ENCODE results near the gene OBSCN.

The OBSCN gene

DNA sequence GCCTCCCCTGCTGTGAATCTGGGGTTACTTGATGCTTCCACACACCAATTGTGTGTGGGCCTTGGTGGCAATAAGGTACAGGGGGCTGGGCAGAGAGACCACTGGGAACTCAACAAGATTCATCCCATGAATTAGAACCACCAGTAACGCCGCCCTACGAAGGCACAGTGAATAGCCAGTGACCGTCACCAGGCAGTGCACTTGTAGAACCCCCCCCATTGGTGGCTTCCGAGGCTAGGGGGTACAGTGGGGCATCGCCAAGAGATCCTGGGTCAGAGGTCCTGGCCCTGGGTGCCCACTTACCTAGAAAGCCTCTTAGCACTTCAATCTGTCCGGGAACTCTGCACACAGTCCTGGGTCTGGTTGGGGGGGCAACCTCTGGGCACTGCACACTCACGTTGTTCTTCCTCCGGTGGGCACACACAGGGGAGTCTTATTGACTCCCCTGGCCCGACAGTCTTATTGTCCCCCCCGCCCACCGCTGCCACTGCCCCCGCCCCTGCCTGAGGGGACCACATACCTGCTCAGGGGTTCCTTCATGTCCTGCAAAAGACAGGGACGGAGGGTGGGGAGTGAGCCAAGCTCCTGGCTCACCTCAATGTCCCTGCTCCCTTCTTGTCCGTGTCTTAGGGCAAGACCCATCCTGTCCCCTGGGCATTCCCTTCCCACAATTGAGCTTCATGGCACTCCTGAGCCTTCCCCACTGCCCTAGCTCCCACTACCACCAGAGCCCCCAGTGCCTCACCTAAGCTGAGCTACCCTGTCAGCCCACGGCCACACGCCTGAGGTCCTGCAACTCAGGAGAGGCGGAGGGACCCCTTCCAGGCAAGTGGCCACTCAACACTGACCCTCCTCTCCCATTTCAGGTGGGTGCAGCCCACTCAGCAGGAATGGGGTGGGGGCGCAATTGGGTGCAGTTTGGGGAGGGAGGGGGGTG, 201.3 kb downstream of the OBSCN start:
- DNase-seq: no peak

DNA sequence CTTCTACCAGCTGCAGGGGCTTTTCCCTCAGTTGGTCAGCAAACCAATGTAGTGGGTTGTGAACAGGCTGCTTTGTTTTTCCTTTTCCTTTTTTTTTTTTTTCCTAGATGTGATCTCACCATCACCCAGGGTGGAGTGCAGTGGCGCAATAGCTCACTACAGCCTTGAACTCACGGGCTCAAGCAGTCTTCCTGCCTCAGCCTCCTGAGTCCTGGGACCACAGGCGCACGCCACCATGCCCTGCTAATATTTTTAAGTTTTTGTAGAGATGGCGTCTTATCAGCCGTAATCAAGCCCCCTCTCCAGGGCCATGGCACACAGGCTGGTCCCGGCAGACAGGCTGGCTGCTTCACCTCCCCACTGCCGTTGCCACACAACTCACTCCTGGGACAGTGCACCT, 202.2 kb downstream of the OBSCN start:
- DNase-seq: no peak

- no peak for DNase-seq
Measured at GRCh38 chr1:228410671-228411070, 202.8 kb downstream of the OBSCN start.

DNA sequence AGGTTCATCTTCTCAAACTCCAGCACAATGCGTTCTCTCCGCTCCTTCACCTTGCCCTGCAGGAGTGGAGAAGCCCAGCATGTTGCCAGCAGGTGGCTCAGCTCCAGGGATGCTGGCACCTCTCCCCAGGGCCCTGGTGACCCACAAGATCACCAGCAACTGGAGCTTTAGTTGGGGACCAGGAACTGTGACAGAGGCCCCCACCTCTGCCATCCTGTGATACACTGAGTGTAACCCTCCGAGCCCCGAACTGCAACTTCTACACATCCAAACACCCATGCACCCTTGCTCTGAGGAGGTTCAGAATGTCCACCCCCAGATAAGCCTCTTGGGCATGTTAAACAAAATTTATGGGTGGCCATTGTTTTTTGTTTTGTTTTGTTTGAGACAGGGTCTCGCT, 203.3 kb downstream of the OBSCN start:
- no peak for DNase-seq

DNA sequence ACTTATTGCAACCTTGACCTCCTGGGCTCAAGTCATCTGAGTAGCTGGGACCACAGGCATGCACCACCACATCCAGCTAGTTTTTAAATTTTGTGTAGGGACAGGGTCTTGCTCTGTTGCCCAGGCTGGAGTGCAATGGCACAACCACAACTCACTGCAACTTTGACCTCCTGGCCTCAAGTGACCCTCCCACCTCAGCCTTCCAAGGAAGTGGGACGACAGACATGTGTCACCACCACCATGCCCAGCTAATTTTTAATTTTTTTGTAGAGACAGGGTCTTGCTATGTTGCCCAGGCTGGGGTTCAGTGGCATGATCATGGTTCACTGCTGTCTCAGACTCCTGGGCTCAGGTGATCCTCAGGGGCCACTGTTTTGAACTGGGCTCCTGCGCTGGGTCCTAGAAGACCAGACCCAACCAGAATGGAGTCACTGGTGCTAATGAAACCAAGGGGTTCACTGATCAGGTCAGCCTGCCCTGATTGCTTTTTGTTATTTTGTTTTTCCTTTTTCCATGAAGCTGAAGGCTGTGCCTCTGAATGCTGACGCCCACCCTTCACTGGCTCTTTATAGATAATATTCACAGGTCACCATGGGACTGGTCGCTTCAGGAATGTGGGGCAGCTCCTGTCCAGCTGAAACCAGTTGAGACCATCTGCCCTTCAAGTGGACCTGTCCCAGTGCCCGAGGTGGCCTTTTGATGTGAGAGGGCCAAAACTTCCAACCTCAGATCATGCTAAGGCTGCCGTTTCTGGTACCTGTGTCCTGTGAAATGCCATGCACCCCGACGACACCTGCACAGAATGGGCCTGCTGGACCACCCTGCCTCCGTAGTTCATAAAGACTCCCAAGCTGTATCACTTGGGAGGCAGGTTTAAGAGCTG, 203.9 kb downstream of the OBSCN start:
- DNase-seq: no peak

DNA sequence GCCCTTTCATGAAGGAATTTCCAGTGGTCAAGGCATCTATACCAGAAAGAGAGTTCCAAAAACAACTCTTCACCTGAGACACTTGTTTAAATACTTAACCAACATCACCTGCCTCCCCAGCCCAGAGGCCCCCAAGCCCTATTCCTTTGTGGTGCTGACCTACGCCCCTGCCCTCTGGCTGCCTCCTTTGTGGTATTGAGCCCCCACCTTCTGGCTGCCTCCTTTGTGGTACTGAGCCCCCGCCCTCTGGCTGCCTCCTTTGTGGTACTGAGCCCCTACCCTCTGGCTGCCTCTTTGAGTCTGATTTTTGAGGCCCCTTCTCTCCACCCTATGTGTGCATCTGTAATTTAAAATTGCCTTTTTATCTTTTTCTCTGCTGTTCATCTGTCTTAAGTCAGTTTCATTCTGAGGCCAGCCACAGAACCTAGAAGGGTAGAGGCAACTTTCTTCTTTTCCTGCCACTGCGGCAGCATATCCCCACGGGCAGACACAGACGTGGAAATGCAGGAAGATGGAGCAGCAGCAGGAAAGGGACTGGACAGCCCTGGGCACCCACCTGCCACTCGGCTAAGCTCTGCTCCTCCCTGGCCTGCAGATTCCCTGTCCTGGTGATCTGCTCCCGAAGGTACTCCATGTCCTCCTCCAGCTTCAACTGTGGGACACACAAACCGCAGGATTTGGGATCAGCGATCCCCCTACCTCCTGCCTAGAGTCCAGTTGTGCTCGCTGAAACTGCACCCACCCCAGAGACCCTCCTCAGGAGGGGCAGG, 205.6 kb downstream of the OBSCN start:
- no peak for DNase-seq

GRCh38 chr1:228414511-228415211, 206.8 kb downstream of the OBSCN start:
- DNase-seq: no peak

DNA sequence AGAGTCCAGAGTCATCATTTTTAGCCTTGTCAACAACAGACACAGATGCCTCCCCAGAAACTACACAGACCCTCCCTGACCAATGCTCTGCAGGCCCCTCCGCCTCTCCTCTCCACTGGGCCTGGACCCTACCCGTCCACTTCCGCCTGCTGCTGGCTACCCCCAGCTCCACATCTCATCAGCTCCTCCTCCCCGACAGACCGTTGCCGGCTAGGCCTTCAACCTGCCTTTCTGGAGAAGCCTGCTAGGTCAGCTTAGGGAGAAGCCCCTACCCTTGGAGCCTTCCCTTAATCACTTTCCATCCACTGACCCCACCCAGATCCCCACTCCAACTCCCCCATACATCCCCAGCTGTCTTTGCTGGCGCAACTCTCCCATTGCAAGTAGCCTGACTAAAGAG, 207.4 kb downstream of the OBSCN start:
- DNase-seq: no peak

- DNase-seq: no peak
Measured at GRCh38 chr1:228415853-228416216, 208.0 kb downstream of the OBSCN start.

DNA sequence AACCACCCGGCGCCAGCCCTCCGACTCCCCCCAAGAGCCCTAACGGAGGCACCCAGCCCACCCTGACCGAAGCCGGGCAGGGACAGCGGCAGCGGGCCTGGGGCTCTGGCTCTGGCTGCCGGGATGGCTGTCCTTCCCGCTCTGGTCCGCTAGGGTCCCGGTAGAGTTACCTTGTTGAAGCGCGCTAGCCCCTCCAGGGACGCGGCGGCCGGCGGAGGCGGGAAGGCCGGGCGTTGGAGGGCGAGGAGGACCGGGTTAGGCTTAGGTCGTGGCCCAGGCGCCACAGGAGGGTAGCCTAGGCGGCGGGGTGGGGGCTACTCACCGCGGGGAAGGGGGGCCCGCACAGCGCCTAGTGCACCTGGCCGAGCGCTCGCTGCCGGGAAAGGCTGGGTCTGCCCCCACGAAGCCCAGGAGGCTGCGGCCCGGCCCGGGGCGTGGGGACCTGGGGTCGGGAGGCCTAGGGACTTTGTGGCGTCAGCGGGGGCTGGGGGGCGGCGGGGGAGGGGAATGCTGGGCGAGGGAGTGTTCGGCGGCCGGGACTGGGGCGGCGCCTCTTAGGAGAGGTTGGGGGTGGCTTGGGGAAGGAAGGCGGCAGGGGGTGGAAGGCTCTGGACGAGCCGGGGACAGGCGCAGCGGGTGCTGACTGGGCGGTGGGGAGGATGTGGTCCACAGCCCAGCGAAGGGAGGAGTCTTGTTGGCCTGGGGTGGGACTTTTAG, 208.5 kb downstream of the OBSCN start, which contains the start of gene TRIM17:
Gene TRIM17, minus strand, starts transcription at position 645 of the 717 bp plus-strand sequence. CDS start 1,789 bp downstream, outside the sequence.
- no peak for DNase-seq

DNA sequence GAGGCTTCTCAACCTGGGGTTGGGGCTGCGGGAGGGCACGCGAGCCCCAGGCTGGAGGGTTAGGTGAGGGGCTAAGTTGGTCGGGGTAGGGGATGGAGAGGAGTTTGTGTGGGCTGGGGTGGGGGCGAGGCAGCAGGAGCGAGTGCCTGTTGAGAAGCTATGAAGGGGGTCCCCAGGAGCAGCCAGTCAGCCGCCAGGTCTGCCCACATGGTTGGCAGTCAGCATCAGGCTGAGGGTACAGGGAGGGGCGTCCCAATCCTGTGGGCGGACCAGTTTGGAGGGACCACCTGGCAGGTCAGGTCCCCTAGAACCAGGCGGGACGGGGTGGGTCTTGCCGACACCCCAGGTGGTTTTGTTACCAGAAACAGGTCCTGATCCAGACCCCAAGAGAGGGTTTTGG, 209.2 kb downstream of the OBSCN start:
- DNase-seq: no peak

DNA sequence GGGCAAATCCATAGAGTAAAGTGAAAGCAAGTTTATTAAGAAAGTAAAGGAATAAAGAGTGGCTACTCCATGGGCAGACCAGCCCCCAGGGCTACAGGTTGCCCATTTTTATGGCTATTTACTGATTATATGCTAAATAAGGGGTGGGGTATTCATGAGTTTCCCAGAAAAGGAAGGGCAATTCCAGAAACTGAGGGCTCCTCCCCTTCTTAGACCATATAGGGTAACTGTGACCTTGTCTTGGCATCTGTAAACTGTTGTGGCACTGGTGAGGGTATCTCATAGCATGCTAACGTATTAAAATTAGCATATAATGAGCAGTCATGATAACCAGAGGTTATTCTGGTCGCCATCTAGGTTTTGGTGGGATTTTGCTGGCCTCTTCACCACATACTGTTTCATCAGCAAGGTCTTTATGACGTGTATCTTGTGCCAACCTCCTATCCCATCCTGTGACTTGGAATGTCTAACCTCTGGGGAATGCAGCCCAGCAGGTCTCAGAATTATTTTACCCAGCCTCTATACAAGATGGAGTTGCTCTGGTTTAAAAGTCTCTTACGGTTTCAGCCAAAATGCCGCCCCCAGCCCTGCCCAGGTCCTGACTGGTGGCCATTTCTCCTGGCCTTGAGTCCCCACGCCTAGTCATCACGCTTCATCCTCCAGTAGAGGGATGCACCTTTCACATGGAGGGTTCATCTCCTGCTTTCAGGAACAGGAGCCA, 209.8 kb downstream of the OBSCN start:
- DNase-seq: no peak

GRCh38 chr1:228420968-228421826, 213.4 kb downstream of the OBSCN start:
- no peak for DNase-seq

DNA sequence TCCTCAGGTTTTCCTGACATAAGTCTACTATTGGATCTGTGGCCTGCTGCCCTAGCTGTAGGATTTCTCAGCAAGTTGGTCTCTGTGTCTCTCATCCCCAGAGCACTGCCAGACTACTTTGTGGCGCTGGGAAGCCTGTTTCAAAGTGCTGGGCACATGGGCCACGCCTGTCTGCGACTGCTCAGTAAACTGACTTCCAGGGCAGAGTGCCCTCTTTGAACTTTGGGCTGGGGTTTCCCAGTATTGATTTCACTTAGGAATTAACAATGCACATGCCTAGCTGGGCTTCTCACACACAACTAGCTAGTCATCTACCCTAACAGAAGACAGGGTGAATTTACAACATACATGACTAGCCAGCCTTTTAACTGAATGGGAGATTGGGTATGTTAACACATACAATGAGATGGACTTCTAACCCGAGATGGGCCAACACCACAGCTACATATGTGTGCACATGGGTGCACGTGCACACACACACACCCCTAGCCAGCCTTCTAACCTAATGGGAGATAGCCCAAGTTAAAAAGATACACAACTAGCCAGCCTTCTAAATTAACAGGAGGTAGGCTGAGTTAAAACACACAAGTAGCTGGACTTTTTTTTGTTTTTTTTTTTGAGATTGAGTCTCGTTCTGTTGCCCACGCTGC, 215.7 kb downstream of the OBSCN start:
- DNase-seq: no peak

GRCh38 chr1:228424685-228425660, 217.1 kb downstream of the OBSCN start:
- DNase-seq: no peak

GRCh38 chr1:228426518-228427175, 218.8 kb downstream of the OBSCN start:
- no peak for DNase-seq

- no peak for DNase-seq
Measured at GRCh38 chr1:228428412-228428811, 220.6 kb downstream of the OBSCN start.
